ENCODE results near the gene BORCS8.
A peak's percentile ranks its signal among the peaks of the same experiment; 100 is the strongest.
"Not testable (repeated sequence)": the region's sequence is repeated elsewhere in the genome, so short reads cannot be mapped to it uniquely, and the experiment has no call there.

BORCS8 gene

DNA sequence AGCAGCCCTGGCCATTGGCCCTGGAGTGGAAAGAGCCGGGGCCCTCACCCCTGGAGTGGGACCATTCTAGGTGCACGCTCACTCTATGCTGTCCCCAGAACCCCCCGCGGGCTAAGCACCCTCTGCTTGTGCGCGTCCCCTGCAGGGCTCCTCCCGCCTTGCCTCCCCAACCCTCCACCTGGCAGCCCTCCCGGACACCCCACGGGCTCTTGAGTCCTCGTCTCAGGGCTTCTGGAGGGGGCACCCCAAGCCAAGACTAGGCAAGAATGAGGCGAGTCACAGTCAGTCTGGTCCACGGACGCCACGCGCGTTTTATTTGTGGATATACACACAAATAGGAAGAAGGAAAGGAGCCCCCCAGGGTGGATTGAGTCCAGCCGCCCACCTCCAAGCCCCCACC, 46.7 kb downstream of the BORCS8 start:
- H3K27me3 ChIP-seq (ENCODE audit: insufficient read depth, low read length), result no peaks in the 10 kb centered on the region; the same call in 1 of the 2 replicates
- 93% methylated on average over 17 of the region's 17 CpGs for WGBS
- H3K9ac ChIP-seq (ENCODE audit: low read depth, low read length), result no peak overlapping the region
- H3K27ac ChIP-seq (ENCODE audit: low read depth, low read length), result no peak overlapping the region
- H3K4me3 ChIP-seq (ENCODE audit: low read length), result no peak overlapping the region
- no peaks in the 10 kb centered on the region for H3K4me1 ChIP-seq (ENCODE audit: insufficient read depth, low read length)
- no peaks in the 10 kb centered on the region for H3K36me3 ChIP-seq (ENCODE audit: insufficient read depth, low read length)
- no peaks in the 10 kb centered on the region for H3K9me3 ChIP-seq (ENCODE audit: insufficient read depth, low read depth, low read length)

- H3K9ac ChIP-seq (ENCODE audit: low read depth, low read length), result no peak overlapping the region
- peaks cover 5% of the 10 kb centered on the region for H3K27me3 ChIP-seq (ENCODE audit: insufficient read depth, low read length)
- no peak overlapping the region for H3K4me3 ChIP-seq (ENCODE audit: low read length)
- no peaks in the 10 kb centered on the region for H3K9me3 ChIP-seq (ENCODE audit: insufficient read depth, low read depth, low read length)
- WGBS, result 92% methylated on average over 12 of the region's 12 CpGs
- H3K4me1 ChIP-seq (ENCODE audit: insufficient read depth, low read length), result 0 out of 2 replicates have a peak, but pooled peaks cover 3% of the 10 kb centered on the region
- no peak overlapping the region for H3K27ac ChIP-seq (ENCODE audit: low read depth, low read length)
- no peaks in the 10 kb centered on the region for H3K36me3 ChIP-seq (ENCODE audit: insufficient read depth, low read length)
Observed at GRCh38 chr19:19142347-19142746, 49.6 kb downstream of the BORCS8 start.

- no peak overlapping the region for H3K27ac ChIP-seq (ENCODE audit: low read depth, low read length)
- H3K4me1 ChIP-seq (ENCODE audit: insufficient read depth, low read length), result 0 out of 2 replicates have a peak, but pooled peaks cover 3% of the 10 kb centered on the region
- H3K9me3 ChIP-seq (ENCODE audit: insufficient read depth, low read depth, low read length), result no peaks in the 10 kb centered on the region
- no peaks in the 10 kb centered on the region for H3K36me3 ChIP-seq (ENCODE audit: insufficient read depth, low read length)
- no peak overlapping the region for H3K9ac ChIP-seq (ENCODE audit: low read depth, low read length)
- WGBS, result 66% methylated on average over 5 of the region's 5 CpGs
- no peak overlapping the region for H3K4me3 ChIP-seq (ENCODE audit: low read length)
- peaks cover 7% of the 10 kb centered on the region for H3K27me3 ChIP-seq (ENCODE audit: insufficient read depth, low read length)
Observed at GRCh38 chr19:19140476-19140875, 51.5 kb downstream of the BORCS8 start.

GRCh38 chr19:19139876-19140229, 52.1 kb downstream of the BORCS8 start:
- Histone ChIP-seq H3K9ac (ENCODE audit: low read depth, low read length) (no peak overlapping the region), H3K27me3 (ENCODE audit: insufficient read depth, low read length) (peaks cover 7% of the 10 kb centered on the region), H3K27ac (ENCODE audit: low read depth, low read length) (no peak overlapping the region), H3K4me3 (ENCODE audit: low read length) (no peak overlapping the region), H3K36me3 (ENCODE audit: insufficient read depth, low read length) (no peaks in the 10 kb centered on the region), H3K9me3 (ENCODE audit: insufficient read depth, low read depth, low read length) (no peaks in the 10 kb centered on the region), H3K4me1 (ENCODE audit: insufficient read depth, low read length) (0 out of 2 replicates have a peak, but pooled peaks cover 3% of the 10 kb centered on the region)
- 49% methylated on average over 5 of the region's 5 CpGs for WGBS

GRCh38 chr19:19138109-19138981, 53.6 kb downstream of the BORCS8 start, which contains the start of gene TMEM161A:
Gene TMEM161A, minus strand, starts transcription at chr19:19138478. Its CDS starts 50 bp downstream, at chr19:19138428.
- H3K4me3 ChIP-seq (ENCODE audit: low read length), result peak within 1 kb of the TSS; percentile 83
- H3K27me3 ChIP-seq (ENCODE audit: insufficient read depth, low read length), result peaks cover 7% of the 10 kb centered on the region
- 3% methylated on average over 42 of the region's 42 CpGs for WGBS
- no peaks in the 10 kb centered on the region for H3K36me3 ChIP-seq (ENCODE audit: insufficient read depth, low read length)
- no peak within 1 kb of the TSS; the same call in 1 of the 2 replicates for H3K27ac ChIP-seq (ENCODE audit: low read depth, low read length)
- H3K9me3 ChIP-seq (ENCODE audit: insufficient read depth, low read depth, low read length), result no peaks in the 10 kb centered on the region
- 0 out of 2 replicates have a peak, but pooled peaks cover 3% of the 10 kb centered on the region for H3K4me1 ChIP-seq (ENCODE audit: insufficient read depth, low read length)
- H3K9ac ChIP-seq (ENCODE audit: low read depth, low read length), result peak within 1 kb of the TSS; percentile 82

GRCh38 chr19:19137556-19138108, 54.3 kb downstream of the BORCS8 start:
- H3K9me3 ChIP-seq (ENCODE audit: insufficient read depth, low read depth, low read length), result no peaks in the 10 kb centered on the region
- H3K9ac ChIP-seq (ENCODE audit: low read depth, low read length), result peak overlapping the region; percentile 82
- whole genome bisulfite sequencing, result 29% methylated on average over 25 of the region's 25 CpGs
- H3K27me3 ChIP-seq (ENCODE audit: insufficient read depth, low read length), result peaks cover 7% of the 10 kb centered on the region
- 0 out of 2 replicates have a peak, but pooled peaks cover 3% of the 10 kb centered on the region for H3K4me1 ChIP-seq (ENCODE audit: insufficient read depth, low read length)
- H3K4me3 ChIP-seq (ENCODE audit: low read length), result peak overlapping the region; percentile 83
- H3K36me3 ChIP-seq (ENCODE audit: insufficient read depth, low read length), result no peaks in the 10 kb centered on the region
- no peak overlapping the region; the same call in 1 of the 2 replicates for H3K27ac ChIP-seq (ENCODE audit: low read depth, low read length)

DNA sequence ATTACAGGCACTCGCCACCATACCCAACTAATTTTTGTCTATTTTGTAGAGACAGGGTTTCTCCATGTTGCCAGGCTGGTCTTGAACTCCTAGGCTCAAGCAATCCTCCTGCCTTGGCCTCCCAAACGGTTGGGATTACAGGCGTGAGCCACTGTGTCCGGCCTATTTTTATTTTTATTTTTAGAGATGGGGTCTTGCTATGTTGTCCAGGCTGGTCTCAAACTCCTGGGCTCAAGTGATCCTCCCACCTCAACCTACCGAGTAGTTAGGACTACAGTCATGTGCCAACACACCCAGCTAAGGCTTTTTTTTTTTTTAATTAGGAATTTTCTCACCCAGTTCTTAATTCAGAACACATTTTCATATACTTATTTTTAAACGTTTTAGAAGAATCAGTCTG, 56.2 kb downstream of the BORCS8 start:
- not testable (repeated sequence) for H3K9me3 ChIP-seq (ENCODE audit: insufficient read depth, low read depth, low read length); H3K27me3 ChIP-seq (ENCODE audit: insufficient read depth, low read length); H3K4me1 ChIP-seq (ENCODE audit: insufficient read depth, low read length); H3K27ac ChIP-seq (ENCODE audit: low read depth, low read length); H3K4me3 ChIP-seq (ENCODE audit: low read length); H3K36me3 ChIP-seq (ENCODE audit: insufficient read depth, low read length); H3K9ac ChIP-seq (ENCODE audit: low read depth, low read length)
- WGBS, result 91% methylated on average over 5 of the region's 6 CpGs

GRCh38 chr19:19134687-19135158, 57.2 kb downstream of the BORCS8 start:
- no peak overlapping the region for H3K9ac ChIP-seq (ENCODE audit: low read depth, low read length)
- 0 out of 2 replicates have a peak, but pooled peaks cover 3% of the 10 kb centered on the region for H3K4me1 ChIP-seq (ENCODE audit: insufficient read depth, low read length)
- no peak overlapping the region for H3K27ac ChIP-seq (ENCODE audit: low read depth, low read length)
- peaks cover 7% of the 10 kb centered on the region for H3K27me3 ChIP-seq (ENCODE audit: insufficient read depth, low read length)
- WGBS, result 17% methylated on average over 19 of the region's 21 CpGs
- peaks cover 8% of the 10 kb centered on the region; the same call in 1 of the 2 replicates for H3K36me3 ChIP-seq (ENCODE audit: insufficient read depth, low read length)
- peaks cover 9% of the 10 kb centered on the region for H3K9me3 ChIP-seq (ENCODE audit: insufficient read depth, low read depth, low read length)
- H3K4me3 ChIP-seq (ENCODE audit: low read length), result peak overlapping the region; percentile 34

- H3K9ac ChIP-seq (ENCODE audit: low read depth, low read length), result no peak overlapping the region
- H3K4me3 ChIP-seq (ENCODE audit: low read length), result no peak overlapping the region
- no peak overlapping the region for H3K27ac ChIP-seq (ENCODE audit: low read depth, low read length)
- H3K9me3 ChIP-seq (ENCODE audit: insufficient read depth, low read depth, low read length), result peaks cover 9% of the 10 kb centered on the region
- peaks cover 7% of the 10 kb centered on the region for H3K27me3 ChIP-seq (ENCODE audit: insufficient read depth, low read length)
- H3K4me1 ChIP-seq (ENCODE audit: insufficient read depth, low read length), result 0 out of 2 replicates have a peak, but pooled peaks cover 3% of the 10 kb centered on the region
- 92% methylated on average over 6 of the region's 6 CpGs for WGBS
- peaks cover 11% of the 10 kb centered on the region; the same call in 1 of the 2 replicates for H3K36me3 ChIP-seq (ENCODE audit: insufficient read depth, low read length)
Observed at GRCh38 chr19:19133985-19134384, 58.0 kb downstream of the BORCS8 start.

DNA sequence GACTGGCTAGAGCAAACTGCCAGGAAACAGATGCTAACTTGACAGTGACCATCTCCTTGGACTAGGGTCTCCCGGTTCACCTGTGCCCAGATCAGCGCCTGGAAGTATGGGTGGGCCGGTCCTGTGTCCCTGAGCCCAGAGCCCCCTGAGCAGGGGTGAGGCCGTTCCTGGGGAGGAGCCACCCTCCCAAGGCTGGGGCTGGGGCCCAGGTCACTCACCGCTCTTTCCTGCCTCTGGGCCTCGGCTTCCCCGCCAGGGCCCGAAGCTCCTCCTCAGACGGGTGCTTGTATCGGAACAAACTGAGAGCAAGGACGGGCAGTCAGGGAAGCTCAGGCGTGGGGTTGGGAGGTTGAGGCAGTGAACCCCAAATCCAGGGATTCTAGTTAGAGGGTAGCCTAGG, 59.0 kb downstream of the BORCS8 start:
- H3K27me3 ChIP-seq (ENCODE audit: insufficient read depth, low read length), result peaks cover 7% of the 10 kb centered on the region
- H3K36me3 ChIP-seq (ENCODE audit: insufficient read depth, low read length), result peaks cover 15% of the 10 kb centered on the region; the same call in 1 of the 2 replicates
- WGBS, result 96% methylated on average over 12 of the region's 12 CpGs
- H3K4me3 ChIP-seq (ENCODE audit: low read length), result no peak overlapping the region
- peaks cover 9% of the 10 kb centered on the region for H3K9me3 ChIP-seq (ENCODE audit: insufficient read depth, low read depth, low read length)
- H3K4me1 ChIP-seq (ENCODE audit: insufficient read depth, low read length), result 0 out of 2 replicates have a peak, but pooled peaks cover 3% of the 10 kb centered on the region
- H3K27ac ChIP-seq (ENCODE audit: low read depth, low read length), result no peak overlapping the region
- no peak overlapping the region for H3K9ac ChIP-seq (ENCODE audit: low read depth, low read length)

GRCh38 chr19:19131989-19132388, 60.0 kb downstream of the BORCS8 start:
- Histone ChIP-seq H3K4me3 (ENCODE audit: low read length) (no peak overlapping the region), H3K27ac (ENCODE audit: low read depth, low read length) (no peak overlapping the region), H3K4me1 (ENCODE audit: insufficient read depth, low read length) (no peaks in the 10 kb centered on the region), H3K9me3 (ENCODE audit: insufficient read depth, low read depth, low read length) (peaks cover 9% of the 10 kb centered on the region), H3K36me3 (ENCODE audit: insufficient read depth, low read length) (peaks cover 16% of the 10 kb centered on the region; the same call in 1 of the 2 replicates), H3K9ac (ENCODE audit: low read depth, low read length) (no peak overlapping the region), H3K27me3 (ENCODE audit: insufficient read depth, low read length) (no peaks in the 10 kb centered on the region)
- 92% methylated on average over 3 of the region's 3 CpGs for WGBS

Data from HUES64 (cell line).